ENCODE results near the gene GTF2F1.
"Not testable (repeated sequence)": the region's sequence is repeated elsewhere in the genome, so short reads cannot be mapped to it uniquely, and the experiment has no call there.

GTF2F1 gene

DNA sequence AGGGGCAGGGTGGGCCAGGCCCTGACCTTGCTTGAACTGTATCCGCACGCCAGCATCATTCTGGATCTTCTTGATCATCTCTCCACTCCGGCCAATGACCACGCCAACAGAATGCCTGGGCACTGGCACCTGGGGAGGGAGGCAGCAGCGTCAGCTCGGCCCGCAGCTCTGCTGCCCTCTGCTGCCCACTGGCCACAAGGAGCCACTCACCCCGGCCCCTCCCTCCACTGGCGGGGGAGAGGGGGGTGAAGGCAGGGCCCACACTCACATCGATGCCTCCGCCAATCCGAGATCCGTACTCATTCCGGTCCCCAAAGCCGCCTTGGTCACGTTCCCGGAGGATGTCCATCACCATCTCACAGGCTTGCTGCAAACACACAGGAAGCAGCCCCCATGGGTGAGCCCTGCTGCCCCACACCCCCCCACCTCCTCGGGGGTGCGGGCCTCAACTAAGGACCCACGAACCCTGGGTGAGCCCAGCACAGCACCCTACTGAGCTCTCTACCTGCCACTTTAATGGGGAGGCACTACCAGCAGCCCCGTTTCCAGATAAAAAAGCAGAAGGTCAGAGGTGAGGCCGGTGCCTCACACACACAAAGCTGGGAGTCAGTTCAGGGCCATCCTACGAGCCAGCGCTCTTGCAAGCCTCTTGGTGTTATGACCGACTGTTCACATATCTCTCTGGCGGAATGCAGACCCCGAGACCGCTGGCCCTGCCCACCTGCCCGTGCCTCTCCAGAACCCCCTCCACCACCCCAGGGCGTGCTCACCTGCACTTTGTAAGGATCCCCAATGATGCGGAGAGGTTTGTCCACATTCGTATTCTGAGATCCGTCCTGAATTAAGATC is 25.0 kb upstream of the GTF2F1 start:
- peak; percentile 62 for DNase-seq (ENCODE audit: low spot score)

DNA sequence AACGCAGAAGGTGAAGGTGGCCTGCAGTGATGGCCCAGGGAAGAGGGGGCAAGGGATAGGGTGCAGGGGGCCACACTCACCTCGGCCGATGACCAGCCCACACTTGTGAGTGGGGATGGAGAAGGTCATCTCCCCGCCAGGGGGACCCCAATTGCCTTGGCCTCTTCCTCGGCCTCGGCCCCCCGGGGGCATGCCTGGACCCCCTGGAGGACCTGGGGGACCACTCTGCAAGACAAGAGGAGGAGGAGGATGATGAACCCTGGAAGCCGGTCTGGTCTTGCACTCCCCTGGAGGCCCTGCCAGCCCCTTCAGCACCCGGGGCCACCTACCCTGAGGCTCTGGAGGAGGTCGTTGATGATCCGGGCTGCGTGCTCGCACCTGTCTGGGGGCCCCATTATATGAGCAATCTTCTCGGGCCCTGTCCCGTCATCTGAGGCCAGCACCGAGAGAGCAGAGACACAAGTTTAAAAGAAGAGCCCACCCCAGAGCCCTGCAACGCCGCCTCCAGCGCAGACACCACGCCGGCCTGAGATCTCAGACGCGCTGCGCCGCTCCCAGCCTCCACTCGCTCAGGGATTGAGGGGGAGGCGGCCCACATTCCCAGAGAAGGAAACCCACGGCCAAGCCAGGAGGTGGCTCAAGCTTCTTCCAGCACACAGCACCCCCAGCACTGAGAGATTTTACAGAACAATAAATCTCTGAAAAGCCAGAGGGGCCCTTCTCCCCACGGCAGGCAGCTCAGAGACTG is 23.9 kb upstream of the GTF2F1 start:
- DNase-seq (ENCODE audit: low spot score), result no peak

DNA sequence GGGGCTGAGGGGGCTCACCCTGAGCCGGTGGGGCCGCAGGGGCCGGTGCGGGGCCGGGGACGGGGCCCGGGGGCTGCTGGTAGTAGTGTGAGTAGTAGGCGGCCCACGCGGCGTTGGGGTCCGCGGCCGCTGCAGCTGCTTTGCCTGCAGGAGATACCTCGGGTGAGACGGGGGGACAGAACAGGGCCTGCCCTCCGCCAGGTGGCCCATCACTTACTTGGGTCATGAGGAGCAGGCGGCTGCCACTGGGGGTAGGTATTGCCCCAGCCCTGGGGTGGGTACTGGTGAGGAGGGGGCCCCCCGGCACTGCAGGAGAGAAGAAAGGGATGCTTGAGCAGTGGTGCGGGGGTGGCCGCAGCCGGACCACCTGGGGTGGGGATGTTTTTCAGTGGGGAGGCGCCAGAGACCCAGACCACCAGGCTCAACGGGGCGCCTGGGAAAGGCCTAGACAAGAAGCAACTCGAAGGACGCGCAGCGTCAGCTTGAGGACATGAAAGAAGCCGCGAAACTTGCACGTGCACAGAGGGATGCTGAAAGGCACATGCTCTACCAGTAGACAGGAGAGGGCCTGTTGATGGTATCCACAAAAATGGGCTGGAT is 22.7 kb upstream of the GTF2F1 start:
- DNase-seq (ENCODE audit: low spot score), result no peak

DNA sequence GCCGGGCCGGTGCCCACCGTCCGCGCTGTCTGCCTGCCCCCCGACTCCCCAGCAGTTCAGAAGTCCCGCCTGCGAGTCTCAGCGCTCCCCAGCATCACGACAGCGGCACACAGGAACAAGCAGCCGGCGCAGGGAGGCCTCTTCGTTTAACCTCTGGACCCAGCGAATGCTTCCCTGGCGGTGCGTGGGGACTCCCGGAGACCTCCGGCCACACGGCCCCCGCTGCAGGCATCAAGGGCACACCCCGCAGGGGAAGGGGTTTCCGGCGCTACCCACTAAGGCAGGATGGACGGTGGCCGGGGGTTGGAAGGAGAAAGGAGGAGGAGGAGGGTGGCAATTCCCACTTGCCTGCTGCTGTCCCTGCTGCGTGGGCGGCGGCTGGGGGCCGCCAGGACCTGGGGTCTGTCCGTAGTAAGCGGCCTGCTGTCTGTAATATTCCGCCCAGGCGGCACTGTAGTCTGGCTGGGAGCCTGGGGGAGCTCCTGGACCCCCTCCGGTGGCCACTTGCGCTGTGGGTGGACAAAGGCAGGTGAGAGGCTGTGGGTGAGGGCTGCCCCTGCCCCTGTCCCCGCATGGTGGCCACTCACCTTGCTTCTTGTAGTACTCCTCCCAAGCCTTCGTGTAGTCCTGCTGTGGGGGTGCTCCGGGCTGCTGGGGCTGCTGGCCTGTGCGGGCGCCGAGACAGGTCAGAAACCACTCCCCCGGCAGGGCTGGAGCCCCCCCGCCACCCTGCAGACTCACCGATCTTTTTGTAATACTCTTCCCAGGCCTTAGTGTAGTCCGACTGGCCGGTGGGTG is 22.0 kb upstream of the GTF2F1 start:
- DNase-seq (ENCODE audit: low spot score), result no peak

DNA sequence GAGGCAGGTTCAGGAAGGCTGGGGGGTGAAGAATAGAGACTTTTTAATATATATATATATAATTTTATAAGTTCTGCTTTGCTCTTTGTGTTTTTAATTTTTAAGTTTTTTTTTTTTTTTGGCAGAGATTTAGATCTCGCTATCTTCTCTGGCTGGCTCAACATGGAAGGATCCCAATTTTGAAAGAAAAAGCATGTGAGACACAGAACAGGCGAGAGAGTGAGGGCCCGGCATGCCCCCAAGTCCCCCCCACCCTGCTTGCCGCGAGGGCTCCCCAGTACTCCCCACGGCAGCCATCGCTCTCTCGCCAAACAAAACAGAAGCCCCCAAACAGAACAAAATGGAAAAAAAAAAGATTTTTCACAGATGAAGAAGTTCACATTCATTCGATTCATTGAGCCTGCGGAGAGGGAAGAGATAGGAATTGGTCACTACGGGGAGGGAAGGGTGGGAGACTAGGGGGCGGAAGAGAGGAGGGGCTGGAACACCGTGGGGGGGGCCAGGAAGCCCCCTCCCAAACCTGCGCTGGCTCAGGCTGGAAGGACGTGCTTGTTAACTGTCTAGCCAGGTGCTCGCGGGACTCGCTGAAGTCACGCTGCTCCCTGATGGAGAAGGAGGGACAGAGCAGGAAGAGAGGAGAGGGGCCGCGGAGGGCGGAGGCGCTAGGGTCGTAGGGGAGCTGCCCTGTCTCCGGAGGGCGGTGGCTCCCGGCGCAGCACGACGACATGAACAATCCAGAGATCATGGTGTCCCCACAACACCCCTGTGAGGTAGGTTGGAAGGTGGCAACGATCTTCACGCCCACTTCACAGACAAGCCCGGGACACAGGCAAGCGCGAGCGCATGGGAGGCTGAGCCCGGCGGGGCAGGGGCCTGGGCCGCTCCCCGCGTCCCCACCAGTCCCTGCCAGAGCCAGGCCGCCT is 21.0 kb upstream of the GTF2F1 start:
- no peak for DNase-seq (ENCODE audit: low spot score)

DNA sequence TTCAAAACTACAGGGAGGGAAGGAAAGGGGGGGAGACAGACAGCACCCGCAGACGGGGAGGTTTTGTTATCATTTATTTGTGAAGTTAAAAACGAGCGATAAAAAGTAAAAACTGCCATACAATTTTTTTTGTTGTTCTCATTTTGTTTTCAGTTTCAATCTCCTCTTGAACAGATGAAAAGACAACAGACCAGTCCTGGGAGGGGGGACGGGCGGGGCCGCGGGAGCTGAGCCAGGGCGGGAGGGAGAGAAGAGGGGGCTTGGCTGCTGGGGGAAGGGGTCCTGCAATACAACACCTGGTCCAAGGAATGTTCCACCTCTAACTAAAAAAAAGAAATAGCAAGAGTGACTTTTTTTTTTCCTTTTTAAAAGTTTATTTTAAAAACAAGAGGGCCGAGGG is 20.3 kb upstream of the GTF2F1 start:
- DNase-seq (ENCODE audit: low spot score), result no peak

DNA sequence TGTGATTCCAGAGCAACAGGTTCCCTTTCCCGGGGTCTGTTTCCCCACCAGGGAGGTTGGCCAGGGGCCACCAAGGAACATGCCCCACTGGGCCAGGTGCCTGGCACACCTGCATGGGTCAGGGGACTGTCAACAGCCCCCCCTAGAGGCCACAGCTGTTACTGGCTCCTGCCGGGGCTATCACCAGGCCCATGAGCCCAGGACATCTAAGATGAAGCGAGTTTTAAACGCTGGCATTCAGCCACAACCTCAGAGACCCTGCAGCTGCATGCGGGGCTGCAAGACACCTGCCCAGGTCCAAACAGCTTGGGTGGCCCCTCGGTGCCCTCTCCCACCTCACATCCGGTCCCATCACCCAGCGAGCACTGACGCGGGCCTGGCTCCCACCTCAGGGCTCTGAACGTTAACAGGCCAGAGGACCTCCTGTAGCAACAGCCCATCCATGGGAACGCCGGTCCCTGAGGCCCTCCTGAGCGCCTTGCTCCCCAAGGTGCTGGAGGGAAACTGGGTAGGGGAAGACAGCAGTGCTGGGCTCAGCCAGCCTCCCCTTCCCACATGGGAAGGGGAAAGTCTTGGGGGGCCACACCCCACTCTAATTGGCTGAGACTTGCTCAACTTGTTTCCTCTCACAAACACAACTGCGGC is 19.6 kb upstream of the GTF2F1 start:
- DNase-seq (ENCODE audit: low spot score), result no peak

DNA sequence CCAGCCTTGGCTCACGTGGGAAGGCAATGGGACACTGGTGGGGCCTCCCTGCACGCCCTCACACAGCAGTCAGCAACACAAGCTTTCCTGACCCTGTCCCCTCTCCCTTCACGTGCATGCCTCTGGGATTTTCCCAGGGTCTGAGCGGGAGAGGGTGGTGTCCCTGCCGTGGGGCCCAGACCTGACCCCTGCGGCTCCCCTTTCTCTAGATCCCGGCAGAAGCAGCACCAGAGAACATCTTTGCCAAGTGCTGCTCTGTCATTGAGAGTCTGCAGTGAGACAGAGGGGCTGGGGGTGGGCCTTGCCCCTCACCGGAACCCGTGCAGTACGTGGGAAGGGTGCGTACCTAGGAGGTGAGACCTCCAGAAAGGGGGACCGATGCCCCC is 19.1 kb upstream of the GTF2F1 start:
- no peak for DNase-seq (ENCODE audit: low spot score)

DNA sequence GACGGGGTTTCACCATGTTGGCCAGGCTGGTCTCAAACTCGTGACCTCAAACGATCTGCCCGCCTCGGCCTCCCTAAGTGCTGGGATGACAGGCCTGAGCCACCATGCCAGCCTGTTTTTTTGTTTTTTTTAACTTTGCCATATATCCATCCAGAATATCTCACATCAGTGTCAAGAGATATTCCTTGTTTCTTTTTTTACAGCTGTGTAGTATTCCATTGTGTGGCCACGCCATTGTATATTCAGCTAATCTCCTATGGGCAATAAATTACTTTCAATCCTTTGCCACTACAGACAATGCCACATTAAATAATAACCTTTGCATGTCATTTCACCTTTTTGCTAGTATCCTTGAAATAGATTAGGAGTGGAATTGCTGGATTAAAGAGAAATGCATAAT is 16.4 kb upstream of the GTF2F1 start:
- no peak for DNase-seq (ENCODE audit: low spot score)

DNA sequence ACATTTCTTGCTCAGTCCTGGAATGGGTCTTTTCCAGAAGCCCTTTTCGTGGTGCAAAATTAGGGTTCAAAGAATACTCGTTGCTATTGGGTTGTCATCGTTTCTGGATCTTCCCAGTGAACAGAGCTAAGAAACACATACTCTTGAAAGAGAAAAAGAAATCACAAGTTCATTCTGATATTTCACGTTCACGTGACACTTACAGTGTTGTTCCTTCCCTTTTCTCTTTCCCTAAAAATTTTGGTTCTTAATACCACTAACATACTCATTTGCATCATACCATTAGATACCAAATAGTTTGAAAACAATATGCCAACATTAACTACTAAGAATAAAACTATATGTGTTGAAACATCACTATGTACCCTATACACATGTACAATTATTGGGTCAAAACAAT is 13.4 kb upstream of the GTF2F1 start:
- DNase-seq (ENCODE audit: low spot score), result no peak

DNA sequence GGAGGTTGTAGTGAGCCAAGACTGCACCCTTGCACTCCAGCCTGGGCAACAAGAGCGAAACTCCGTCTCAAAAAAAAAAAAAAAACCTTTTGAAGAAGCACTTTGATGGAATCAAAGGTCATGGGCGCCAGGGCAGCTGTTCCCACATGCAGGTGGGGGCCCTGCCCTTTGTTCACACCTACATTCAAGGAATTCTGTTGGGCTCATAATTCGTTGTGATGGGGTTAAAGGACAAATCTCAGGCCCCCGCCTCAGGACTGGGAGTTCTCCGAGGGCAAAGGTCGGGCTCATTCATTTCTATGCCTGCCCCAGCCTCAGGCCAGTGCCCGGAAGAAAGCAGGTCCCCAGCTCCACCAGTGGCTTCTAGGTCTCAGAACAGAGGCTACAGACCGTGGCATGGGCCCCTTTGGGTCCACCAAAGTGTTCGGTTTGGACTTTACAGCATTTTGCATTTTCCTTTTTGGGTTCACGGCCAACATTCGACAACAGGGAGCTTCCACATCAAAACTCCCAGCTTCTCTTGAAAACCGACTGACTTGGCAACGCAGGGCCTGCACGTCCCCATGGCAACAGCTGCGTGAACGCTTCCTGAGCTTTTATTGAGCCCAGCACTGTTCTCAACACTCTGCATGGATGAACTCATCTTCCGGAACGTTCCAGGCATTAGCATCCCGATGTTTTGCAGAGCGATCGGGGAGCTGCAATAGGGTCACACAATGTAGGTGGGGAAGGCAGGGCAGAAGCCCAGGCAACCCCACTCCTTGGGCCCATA is 10.1 kb upstream of the GTF2F1 start:
- DNase-seq (ENCODE audit: low spot score), result peak; percentile 75

DNA sequence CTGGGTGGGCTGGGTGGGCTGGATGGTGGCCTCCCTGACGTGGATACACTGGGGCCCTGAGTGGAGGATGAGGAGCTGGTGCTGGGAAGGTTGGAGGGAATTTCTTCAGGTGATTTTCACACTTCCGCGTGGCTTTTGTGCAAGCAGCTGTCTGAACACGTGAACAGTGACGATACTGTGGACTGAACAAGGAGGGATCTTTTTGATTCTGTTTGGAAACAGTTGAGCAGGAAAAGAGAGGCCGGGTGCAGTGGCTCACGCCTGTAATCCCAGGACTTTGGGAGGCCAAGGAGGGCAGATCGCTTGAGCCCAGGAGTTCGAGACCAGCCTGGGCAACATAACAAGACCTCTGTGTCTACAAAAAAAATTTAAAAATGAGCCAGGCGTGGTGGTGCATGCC is 9.1 kb upstream of the GTF2F1 start:
- DNase-seq (ENCODE audit: low spot score), result no peak

DNA sequence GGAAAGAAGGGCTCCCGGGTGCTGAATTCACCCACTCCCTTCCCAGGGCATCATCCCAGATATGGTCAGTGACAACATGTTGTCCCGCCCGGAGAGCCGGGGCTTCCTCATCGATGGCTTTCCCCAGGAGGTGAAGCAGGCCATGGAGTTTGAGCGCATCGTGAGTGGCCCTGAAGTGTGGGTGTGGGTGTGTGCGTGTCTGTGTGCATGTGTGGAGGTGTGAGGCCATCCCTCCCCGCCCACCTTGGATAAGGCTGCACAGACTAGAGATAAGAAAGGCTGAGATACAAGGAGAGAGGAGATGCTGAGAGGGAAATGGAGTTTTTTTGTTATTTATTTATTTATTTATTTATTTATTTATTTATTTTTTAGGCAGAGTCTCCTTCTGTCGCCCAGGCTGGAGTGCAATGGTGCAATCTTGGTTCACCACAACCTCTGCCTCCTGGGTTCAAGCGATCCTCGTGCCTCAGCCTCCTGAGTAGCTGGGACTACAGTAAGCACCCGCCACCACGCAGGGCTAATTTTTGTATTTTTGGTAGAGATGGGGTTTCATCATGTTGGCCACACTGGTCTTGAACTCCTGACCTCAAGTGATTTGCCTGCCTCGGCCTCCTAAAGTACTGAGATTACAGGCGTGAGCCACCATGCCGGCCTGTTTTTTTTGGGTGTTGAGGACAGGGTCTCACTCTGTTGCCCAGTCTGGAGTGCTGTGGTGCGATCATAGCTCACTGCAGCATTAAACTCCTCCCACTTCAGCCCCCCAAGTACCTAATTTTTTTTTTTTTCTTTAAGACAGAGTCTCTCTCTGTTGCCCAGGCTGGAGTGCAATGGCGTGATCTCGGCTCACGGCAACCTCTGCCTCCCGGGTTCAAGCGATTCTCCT is 7.3 kb upstream of the GTF2F1 start:
- DNase-seq (ENCODE audit: low spot score), result not testable (repeated sequence)

DNA sequence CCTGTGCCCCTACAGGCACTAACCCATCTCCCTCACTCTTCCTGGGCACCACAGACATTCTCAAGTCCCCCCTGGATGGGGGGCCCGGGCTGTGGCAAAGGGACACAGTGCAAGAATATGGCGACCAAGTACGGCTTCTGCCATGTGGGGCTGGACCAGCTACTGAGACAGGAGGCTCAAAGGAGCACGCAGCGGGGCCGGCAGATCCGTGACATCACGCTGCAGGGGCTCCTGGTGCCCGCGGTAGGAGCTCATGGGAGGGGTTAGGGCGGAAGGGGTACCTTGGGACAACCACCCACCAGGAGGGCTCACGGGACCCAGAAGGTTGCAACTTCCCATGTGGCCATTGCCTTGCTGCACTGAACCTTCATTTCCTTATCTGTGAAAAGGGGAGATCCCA is 3.3 kb upstream of the GTF2F1 start:
- no peak for DNase-seq (ENCODE audit: low spot score)

DNA sequence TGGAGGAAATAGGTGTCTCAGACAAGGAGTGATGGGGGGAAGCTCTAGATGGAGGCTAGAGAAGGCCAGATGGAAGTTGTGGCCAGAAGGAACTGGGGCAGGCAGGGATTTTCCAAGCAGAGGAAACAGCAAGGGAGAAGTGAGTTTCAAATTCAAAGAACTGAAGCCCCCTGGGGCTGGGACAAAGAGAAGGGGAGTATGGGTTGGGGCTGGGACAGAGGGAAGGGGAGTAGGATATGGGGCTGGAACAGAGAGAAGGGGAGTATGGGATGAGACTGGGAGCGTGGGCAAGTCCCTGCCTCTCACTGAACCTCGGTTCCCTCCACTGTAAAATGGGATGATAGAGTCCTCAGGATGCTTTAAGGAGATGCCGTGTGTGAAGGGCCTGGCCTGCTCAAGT is 1.9 kb upstream of the GTF2F1 start:
- DNase-seq (ENCODE audit: low spot score), result no peak

DNA sequence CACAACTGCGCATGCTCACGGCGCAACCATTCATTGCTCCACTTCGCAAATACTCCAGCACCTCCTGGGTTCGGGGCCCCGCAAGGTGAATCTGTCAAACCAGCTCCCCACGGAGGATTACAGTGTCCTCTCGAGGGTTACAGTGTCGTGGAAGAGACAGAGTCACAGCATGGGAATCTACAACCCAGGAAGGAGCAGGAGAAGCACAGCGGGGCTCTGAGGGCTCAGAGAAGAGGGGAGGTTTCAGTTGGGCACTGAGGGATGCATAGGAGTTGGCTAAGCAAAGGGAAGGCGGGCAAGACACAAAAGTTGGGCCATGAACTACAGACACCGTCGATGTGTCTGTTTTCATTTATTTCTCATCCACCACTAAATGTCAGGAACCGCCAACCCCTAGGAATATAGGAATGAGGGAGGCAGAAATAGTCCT is 1.0 kb upstream of the GTF2F1 start:
- DNase-seq (ENCODE audit: low spot score), result no peak

DNA sequence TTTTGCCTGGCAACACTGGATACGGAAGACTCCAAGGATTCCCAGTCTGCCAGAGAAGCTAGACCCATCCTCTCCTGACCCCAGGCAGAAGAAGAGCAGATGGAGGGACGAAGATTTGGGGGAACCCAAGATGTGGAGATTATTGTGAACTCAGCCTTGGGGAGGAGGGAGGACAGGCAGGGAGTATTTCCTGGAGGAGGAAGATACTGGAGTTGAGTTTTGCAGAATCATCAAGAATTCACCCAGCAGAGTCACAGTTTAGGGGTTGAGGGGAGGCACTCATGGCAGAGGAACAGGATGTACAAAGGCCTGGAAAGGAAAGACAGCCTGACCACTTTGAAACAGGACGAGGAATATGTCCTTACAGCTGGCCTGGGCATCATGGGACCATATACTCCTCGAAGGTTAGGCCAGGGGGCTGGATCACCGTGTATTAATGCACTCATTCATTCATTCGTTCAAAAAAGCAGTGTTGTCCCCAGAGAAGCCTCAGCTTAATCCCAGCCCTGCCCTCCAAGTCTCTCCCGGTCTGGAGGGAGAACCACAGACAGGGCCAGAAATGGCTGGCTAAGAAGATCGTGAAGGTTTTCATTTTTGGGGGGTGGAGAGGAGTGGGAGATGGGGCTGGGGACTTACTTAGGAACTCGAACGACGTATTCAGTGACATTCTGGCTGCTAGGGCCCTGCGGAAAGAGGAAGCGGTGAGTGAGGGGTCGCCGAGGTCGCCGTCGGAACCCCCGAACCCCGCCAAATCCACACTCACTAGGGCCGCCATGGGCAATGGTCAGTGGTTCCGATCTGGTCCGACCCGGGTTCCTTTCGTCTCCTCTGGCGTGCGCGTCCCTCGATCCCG is 517 bp downstream of the GTF2F1 start:
- DNase-seq (ENCODE audit: low spot score), result no peak

DNA sequence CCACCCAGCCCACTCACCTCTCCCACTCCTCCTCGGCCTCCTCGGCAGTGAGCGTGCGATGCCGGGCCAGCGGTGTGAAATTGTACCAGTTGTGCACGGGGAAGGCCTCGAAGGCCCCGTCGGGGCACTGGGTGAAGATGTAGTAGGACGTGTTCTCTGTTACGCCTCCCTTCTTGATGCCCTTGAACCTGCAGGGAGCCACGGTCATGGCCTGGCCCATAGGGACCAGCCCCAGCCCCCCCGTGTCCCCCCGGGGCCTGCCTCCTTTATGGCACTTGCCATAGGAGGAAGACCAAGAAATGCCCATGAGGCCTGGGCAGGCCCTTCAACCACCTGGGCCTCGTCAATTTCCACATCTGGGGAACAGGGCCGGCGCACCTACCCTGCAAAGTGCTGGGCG is 5.6 kb downstream of the GTF2F1 start:
- no peak for DNase-seq (ENCODE audit: low spot score)

Data from hepatic stellate cell (primary cell).